Measurements from ENCODE around the gene CYP2C19.
"Not testable (repeated sequence)": the region's sequence is repeated elsewhere in the genome, so short reads cannot be mapped to it uniquely, and the experiment has no call there.

Gene CYP2C19

GRCh38 chr10:94889123-94889522 is 126.6 kb downstream of the CYP2C19 start:
- no peak for DNase-seq

- no peak for DNase-seq
These were observed 128.0 kb downstream of the CYP2C19 start for GRCh38 chr10:94890264-94891022.

GRCh38 chr10:94898414-94898813 is 135.9 kb downstream of the CYP2C19 start:
- DNase-seq, result not testable (repeated sequence)

- DNase-seq, result no peak
These were observed 139.6 kb downstream of the CYP2C19 start for GRCh38 chr10:94902080-94902479.

GRCh38 chr10:94902570-94902969 is 140.1 kb downstream of the CYP2C19 start:
- DNase-seq, result no peak
